Measurements from ENCODE around the gene BAK1. TPM values are rescaled to one million over a fixed set of nuclear protein-coding genes. Genes with fewer than 3 reads are reported as not detected.
"Not testable (repeated sequence)": the region's sequence is repeated elsewhere in the genome, so short reads cannot be mapped to it uniquely, and the experiment has no call there.

Gene BAK1
- total RNA-seq, 4 donors from 2014 or later = 12.6 to 15.0 (median 14.3) TPM

GRCh38 chr6:33558801-33559200, 21.3 kb downstream of the BAK1 start:
- Histone ChIP-seq H3K27me3 (no peaks in the 10 kb centered on the region), H3K9me3 (no peaks in the 10 kb centered on the region), H3K27ac (no peak overlapping the region), H3K36me3 (no peaks in the 10 kb centered on the region), H3K4me3 (no peak overlapping the region), H3K4me1 (no peaks in the 10 kb centered on the region)
- DNase-seq (ENCODE audit: low spot score in 2 of 2) = no peak
- WGBS = 88% methylated on average over 8 of the region's 8 CpGs
- no peak for TF ChIP-seq POLR2A (IDR thresholded peaks at IDR 0.05)

- Histone ChIP-seq H3K4me1 (no peaks in the 10 kb centered on the region), H3K27ac (no peak overlapping the region), H3K36me3 (no peaks in the 10 kb centered on the region), H3K27me3 (no peaks in the 10 kb centered on the region), H3K9me3 (no peaks in the 10 kb centered on the region), H3K4me3 (no peak overlapping the region)
- DNase-seq (ENCODE audit: low spot score in 2 of 2) = no peak
- WGBS = 96% methylated on average over 4 of the region's 4 CpGs
- no peak for TF ChIP-seq EP300 (IDR thresholded peaks at IDR 0.05)
- no peak for TF ChIP-seq POLR2AphosphoS5 (IDR thresholded peaks at IDR 0.05)
- no peak for TF ChIP-seq POLR2A (IDR thresholded peaks at IDR 0.05)
- TF ChIP-seq CTCF (IDR thresholded peaks at IDR 0.05) = no peak
Measured at GRCh38 chr6:33557376-33557775, 22.7 kb downstream of the BAK1 start.

- not testable (repeated sequence) for H3K36me3 ChIP-seq; DNase-seq (ENCODE audit: low spot score in 2 of 2); H3K4me1 ChIP-seq; H3K4me3 ChIP-seq; H3K27ac ChIP-seq; H3K27me3 ChIP-seq; H3K9me3 ChIP-seq
- WGBS = 43% methylated on average over 3 of the region's 3 CpGs
Measured at GRCh38 chr6:33552883-33553282, 27.2 kb downstream of the BAK1 start.

- Histone ChIP-seq H3K27me3 (no peaks in the 10 kb centered on the region), H3K9me3 (no peaks in the 10 kb centered on the region), H3K36me3 (no peaks in the 10 kb centered on the region), H3K4me1 (no peaks in the 10 kb centered on the region), H3K27ac (no peak overlapping the region), H3K4me3 (no peak overlapping the region)
- TF ChIP-seq CTCF (IDR thresholded peaks at IDR 0.05) (no peak), POLR2AphosphoS5 (IDR thresholded peaks at IDR 0.05) (no peak), POLR2A (IDR thresholded peaks at IDR 0.05) (no peak), EP300 (IDR thresholded peaks at IDR 0.05) (no peak)
- DNase-seq (ENCODE audit: low spot score in 2 of 2) = no peak
- 91% methylated on average over 7 of the region's 7 CpGs for WGBS
Measured at GRCh38 chr6:33552252-33552651, 27.8 kb downstream of the BAK1 start.

GRCh38 chr6:33551538-33551937, 28.5 kb downstream of the BAK1 start:
- DNase-seq (ENCODE audit: low spot score in 2 of 2) = no peak
- 76% methylated on average over 2 of the region's 2 CpGs for WGBS
- Histone ChIP-seq H3K4me3 (no peak overlapping the region), H3K4me1 (no peaks in the 10 kb centered on the region), H3K27ac (no peak overlapping the region), H3K9me3 (no peaks in the 10 kb centered on the region), H3K27me3 (no peaks in the 10 kb centered on the region), H3K36me3 (no peaks in the 10 kb centered on the region)
- TF ChIP-seq EP300 (IDR thresholded peaks at IDR 0.05) = no peak
- no peak for TF ChIP-seq POLR2A (IDR thresholded peaks at IDR 0.05)
- no peak for TF ChIP-seq CTCF (IDR thresholded peaks at IDR 0.05)
- TF ChIP-seq POLR2AphosphoS5 (IDR thresholded peaks at IDR 0.05) = no peak

GRCh38 chr6:33549896-33550295, 30.2 kb downstream of the BAK1 start:
- no peak overlapping the region for H3K4me3 ChIP-seq
- no peak overlapping the region for H3K27ac ChIP-seq
- TF ChIP-seq CTCF (IDR thresholded peaks at IDR 0.05) (no peak), POLR2AphosphoS5 (IDR thresholded peaks at IDR 0.05) (no peak), POLR2A (IDR thresholded peaks at IDR 0.05) (no peak), EP300 (IDR thresholded peaks at IDR 0.05) (no peak)
- DNase-seq (ENCODE audit: low spot score in 2 of 2) = no peak
- H3K4me1 ChIP-seq = no peaks in the 10 kb centered on the region
- H3K27me3 ChIP-seq = no peaks in the 10 kb centered on the region
- no peaks in the 10 kb centered on the region for H3K36me3 ChIP-seq
- 88% methylated on average over 2 of the region's 2 CpGs for WGBS
- H3K9me3 ChIP-seq = no peaks in the 10 kb centered on the region

Measured in suprapubic skin (tissue), 4 donors.